SK-N-SH treated with all-trans-retinoic acid at 6 μM for 48 hours (cell line): ENCODE results near the gene MFNG.

ENCODE experiments used
- ARNTL ChIP-seq: fragments of 450-650 bp; formaldehyde crosslinking; IDR thresholded peaks from 2 replicates; pipeline ENCODE4 v1.5.0; 2020; ENCODE audit warnings: low read depth, mild to moderate bottlenecking, moderate library complexity, borderline replicate concordance
- CSRNP3 ChIP-seq: fragments of 250-450 bp; sonication (Bioruptor Pico); IDR thresholded peaks from 2 replicates; pipeline ENCODE4 v1.5.1; 2021; ENCODE audit warnings: mild to moderate bottlenecking, moderate library complexity
- ESRRG ChIP-seq: fragments of 250-450 bp; sonication (Bioruptor Pico); IDR thresholded peaks from 2 replicates; pipeline ENCODE4 v1.6.1; 2021; ENCODE audit warnings: mild to moderate bottlenecking
- OSR1 ChIP-seq: fragments of 250-450 bp; sonication (Bioruptor Pico); IDR thresholded peaks from 2 replicates; pipeline ENCODE4 v1.8.0; 2022; ENCODE audit warnings: moderate library complexity, mild to moderate bottlenecking, inconsistent platforms
- PPARA ChIP-seq: fragments of 250-450 bp; sonication (Bioruptor Pico); IDR thresholded peaks from 2 replicates; pipeline ENCODE4 v1.5.0; 2020; ENCODE audit warnings: mild to moderate bottlenecking, borderline replicate concordance
- TCF4 ChIP-seq: fragments of 250-450 bp; sonication (Bioruptor Pico); IDR thresholded peaks from 2 replicates; pipeline ENCODE4 v1.8.0; 2021; ENCODE audit warnings: mild to moderate bottlenecking, moderate library complexity, borderline replicate concordance
- TOX ChIP-seq: fragments of 250-450 bp; sonication (Bioruptor Pico); IDR thresholded peaks from 2 replicates; pipeline ENCODE4 v1.8.0; 2021; ENCODE audit warnings: mild to moderate bottlenecking, moderate library complexity, borderline replicate concordance
- ZC3H10 ChIP-seq: fragments of 250-450 bp; sonication (Bioruptor Pico); IDR thresholded peaks from 2 replicates; pipeline ENCODE4 v1.5.1; 2021; ENCODE audit warnings: mild to moderate bottlenecking, moderate library complexity
- ZFP3 ChIP-seq: fragments of 250-450 bp; sonication (Bioruptor Pico); IDR thresholded peaks from 2 replicates; pipeline ENCODE4 v1.5.0; 2020; ENCODE audit warnings: mild to moderate bottlenecking, moderate library complexity
- ZNF565 ChIP-seq: fragments of 450-650 bp; formaldehyde crosslinking; conservative IDR thresholded peaks from 2 replicates; pipeline ENCODE4 v1.5.0; 2020; ENCODE audit warnings: low read depth, mild to moderate bottlenecking, moderate library complexity
- TF ChIP-seq, protein P1 (sequence below): fragments of 250-450 bp; sonication (Bioruptor Pico); IDR thresholded peaks from 2 replicates; pipeline ENCODE4 v1.8.0; 2020; ENCODE audit warnings: mild to moderate bottlenecking, moderate library complexity, borderline replicate concordance
- TF ChIP-seq, protein P2 (sequence below): fragments of 250-450 bp; sonication (Bioruptor Pico); IDR thresholded peaks from 2 replicates; pipeline ENCODE4 v1.5.1; 2020; ENCODE audit warnings: low read depth, mild to moderate bottlenecking, moderate library complexity

GRCh38 chr22:37420686-37421467 lies 65.3 kb downstream of the MFNG start:
- TF ChIP-seq ZFP3 (CRISPR knock-in tag) (no peak), OSR1 (no peak), ZNF565 (no peak), TOX (CRISPR knock-in tag) (no peak), PPARA (no peak), ESRRG (no peak), ZC3H10 (no peak), TCF4 (CRISPR knock-in tag) (no peak), ARNTL (no peak), CSRNP3 (CRISPR knock-in tag) (no peak)
- TF ChIP-seq, protein P1, sequence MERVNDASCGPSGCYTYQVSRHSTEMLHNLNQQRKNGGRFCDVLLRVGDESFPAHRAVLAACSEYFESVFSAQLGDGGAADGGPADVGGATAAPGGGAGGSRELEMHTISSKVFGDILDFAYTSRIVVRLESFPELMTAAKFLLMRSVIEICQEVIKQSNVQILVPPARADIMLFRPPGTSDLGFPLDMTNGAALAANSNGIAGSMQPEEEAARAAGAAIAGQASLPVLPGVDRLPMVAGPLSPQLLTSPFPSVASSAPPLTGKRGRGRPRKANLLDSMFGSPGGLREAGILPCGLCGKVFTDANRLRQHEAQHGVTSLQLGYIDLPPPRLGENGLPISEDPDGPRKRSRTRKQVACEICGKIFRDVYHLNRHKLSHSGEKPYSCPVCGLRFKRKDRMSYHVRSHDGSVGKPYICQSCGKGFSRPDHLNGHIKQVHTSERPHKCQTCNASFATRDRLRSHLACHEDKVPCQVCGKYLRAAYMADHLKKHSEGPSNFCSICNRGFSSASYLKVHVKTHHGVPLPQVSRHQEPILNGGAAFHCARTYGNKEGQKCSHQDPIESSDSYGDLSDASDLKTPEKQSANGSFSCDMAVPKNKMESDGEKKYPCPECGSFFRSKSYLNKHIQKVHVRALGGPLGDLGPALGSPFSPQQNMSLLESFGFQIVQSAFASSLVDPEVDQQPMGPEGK, result no peak
- TF ChIP-seq, protein P2, sequence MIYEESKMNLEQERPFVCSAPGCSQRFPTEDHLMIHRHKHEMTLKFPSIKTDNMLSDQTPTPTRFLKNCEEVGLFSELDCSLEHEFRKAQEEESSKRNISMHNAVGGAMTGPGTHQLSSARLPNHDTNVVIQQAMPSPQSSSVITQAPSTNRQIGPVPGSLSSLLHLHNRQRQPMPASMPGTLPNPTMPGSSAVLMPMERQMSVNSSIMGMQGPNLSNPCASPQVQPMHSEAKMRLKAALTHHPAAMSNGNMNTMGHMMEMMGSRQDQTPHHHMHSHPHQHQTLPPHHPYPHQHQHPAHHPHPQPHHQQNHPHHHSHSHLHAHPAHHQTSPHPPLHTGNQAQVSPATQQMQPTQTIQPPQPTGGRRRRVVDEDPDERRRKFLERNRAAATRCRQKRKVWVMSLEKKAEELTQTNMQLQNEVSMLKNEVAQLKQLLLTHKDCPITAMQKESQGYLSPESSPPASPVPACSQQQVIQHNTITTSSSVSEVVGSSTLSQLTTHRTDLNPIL (CRISPR knock-in tag), result no peak
